Uterus (tissue), 2 donors: ENCODE measurements around the gene SAXO1.

Experiments
- CTCF ChIP-seq, 4 experiments: fragments of 200-600 bp in 2 of 4; fragments of 450-650 bp in 2 of 4; sonication (generic) in 2 of 4; IDR thresholded peaks; one replicate each; pipeline ENCODE4 v1.5.1; 2016 to 2019; ENCODE audit warnings: antibody characterized with exemption in 4 of 4, mild to moderate bottlenecking in 2 of 4, moderate library complexity in 1 of 4
- POLR2A ChIP-seq, 2 donors: fragments of 450-650 bp; IDR thresholded peaks; one replicate each; pipeline ENCODE4 v1.6.1; 2016; ENCODE audit warnings: antibody characterized with exemption in 2 of 2, mild to moderate bottlenecking in 1 of 2, moderate library complexity in 1 of 2

GRCh38 chr9:18982262-18982620, 50.8 kb downstream of the SAXO1 start:
- no peak for TF ChIP-seq CTCF (IDR thresholded peaks at IDR 0.05)
- no peak for TF ChIP-seq POLR2A (IDR thresholded peaks at IDR 0.05)
